ENCODE data around the gene ATAD2B.

- TF ChIP-seq CTCF (conservative IDR thresholded peaks at IDR 0.05; ENCODE audit: low read depth, low read length) (no peak), USF2 (IDR thresholded peaks at IDR 0.05; ENCODE audit: low read depth, low read length) (no peak), POLR2A (IDR thresholded peaks at IDR 0.05; ENCODE audit: low read depth, low read length) (no peak), FOS (IDR thresholded peaks at IDR 0.05; ENCODE audit: low read depth, low read length) (no peak), RFX5 (IDR thresholded peaks at IDR 0.05; ENCODE audit: low read depth, low read length) (no peak), RAD21 (IDR thresholded peaks at IDR 0.05; ENCODE audit: low read length) (no peak), MAZ (IDR thresholded peaks at IDR 0.05; ENCODE audit: borderline replicate concordance, low read depth, low read length) (no peak), SMC3 (IDR thresholded peaks at IDR 0.05; ENCODE audit: low read depth, low read length) (no peak), BHLHE40 (IDR thresholded peaks at IDR 0.05; ENCODE audit: low read depth, low read length) (no peak), CHD1 (IDR thresholded peaks at IDR 0.05; ENCODE audit: low read depth, low read length) (no peak), CEBPB (IDR thresholded peaks at IDR 0.05; ENCODE audit: low read depth, low read length) (no peak), MAFK (IDR thresholded peaks at IDR 0.05; ENCODE audit: low read depth, low read length) (no peak)
Observed at GRCh38 chr2:23967846-23968245, 40.9 kb upstream of the ATAD2B start.
